Activated T-helper 1 cell treated with anti-CD3 and anti-CD28 coated beads, Interleukin-2, amount 50 U/mL, for 16 hours (primary cell): ENCODE measurements around the gene ADGRG6.
"Not testable (repeated sequence)": the region's sequence is repeated elsewhere in the genome, so short reads cannot be mapped to it uniquely, and the experiment has no call there.

ENCODE experiments used
- DNase-seq, 2 donors: peaks; one replicate each; pipeline ENCODE4 v3.0.0-alpha.2; 2020; ENCODE audit warnings: low read depth in 1 of 2, low spot score in 1 of 2

Gene ADGRG6

DNA sequence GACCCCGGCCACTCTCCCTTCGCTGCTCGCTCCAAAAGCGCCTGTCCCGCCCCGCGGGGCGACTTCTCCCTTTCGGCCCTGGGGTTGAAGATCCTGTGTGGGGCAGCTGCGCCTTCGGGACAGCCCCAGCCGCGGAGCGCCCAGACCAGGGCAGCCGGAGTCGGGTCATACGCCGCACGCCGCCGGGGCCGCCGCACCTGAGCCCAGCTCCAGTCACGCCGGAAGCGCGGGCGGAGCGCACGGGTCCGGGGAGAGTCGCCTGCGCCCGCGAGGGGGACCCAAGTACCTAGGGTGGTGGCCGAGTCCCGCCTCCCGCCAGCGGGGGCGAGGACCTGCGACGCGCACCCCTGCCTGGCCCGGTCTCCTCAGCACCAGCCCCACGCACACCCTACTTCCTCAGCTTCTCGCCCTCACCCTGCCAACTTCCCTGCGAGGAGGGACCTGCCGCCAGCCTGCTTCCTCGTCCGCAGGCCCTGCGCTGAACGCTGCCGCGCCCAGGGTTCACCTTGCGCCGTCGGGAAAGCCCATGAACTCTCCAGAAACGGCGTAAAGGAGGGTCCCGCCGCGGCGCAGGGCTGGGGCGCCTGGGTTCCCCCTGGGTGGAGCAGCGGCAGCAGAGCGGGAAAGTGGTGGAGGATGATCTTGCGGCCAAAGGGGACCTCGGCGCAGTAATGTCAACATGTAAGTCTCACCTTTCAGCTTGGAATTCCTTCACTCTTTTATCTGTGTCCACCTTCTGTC lies at the start of gene ADGRG6:
TSS of gene ADGRG6 (plus strand) at position 357 of the 741 bp plus-strand sequence. CDS start at position 680, 323 bp downstream.
- peak in 1 of 2 donors; percentile 0 for DNase-seq

DNA sequence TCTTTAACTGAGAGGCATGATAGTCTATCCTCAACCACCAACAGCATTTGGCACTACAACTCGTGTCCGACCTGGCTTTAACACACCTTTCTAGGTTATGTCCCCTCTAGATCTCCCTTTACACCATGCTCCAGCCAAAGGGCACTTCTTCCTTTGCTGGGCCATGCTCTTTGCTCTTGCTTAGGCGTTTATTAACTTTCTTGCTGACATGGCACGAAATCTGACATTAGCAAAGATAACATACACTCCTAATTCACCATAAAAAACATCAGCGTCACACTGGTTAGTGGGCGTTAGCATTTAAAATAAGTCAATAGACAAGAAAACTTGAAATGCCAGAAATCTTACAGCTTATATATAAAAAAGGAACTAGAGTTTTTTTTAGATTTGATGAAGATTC lies 47.3 kb upstream of the ADGRG6 start:
- no peak for DNase-seq

DNA sequence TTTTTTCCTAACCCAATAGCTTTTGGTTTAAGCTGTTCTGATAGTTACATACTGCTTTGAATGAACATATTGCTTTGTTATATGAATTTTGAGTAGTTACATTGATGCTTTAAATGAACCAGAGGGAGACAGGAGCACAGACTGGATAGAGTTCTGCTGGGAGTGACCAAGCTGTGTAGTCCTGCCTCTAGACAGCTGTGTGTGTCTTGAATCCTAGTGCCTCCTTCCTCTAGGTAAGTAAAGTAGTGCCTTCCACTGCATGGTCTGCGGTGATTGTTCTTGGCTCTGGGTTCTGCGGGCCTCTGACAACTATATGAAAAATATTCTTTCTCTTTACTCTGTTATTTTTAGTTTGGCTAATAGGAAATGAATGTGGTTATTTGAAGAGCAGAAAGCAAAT lies 46.0 kb upstream of the ADGRG6 start:
- DNase-seq, result no peak

DNA sequence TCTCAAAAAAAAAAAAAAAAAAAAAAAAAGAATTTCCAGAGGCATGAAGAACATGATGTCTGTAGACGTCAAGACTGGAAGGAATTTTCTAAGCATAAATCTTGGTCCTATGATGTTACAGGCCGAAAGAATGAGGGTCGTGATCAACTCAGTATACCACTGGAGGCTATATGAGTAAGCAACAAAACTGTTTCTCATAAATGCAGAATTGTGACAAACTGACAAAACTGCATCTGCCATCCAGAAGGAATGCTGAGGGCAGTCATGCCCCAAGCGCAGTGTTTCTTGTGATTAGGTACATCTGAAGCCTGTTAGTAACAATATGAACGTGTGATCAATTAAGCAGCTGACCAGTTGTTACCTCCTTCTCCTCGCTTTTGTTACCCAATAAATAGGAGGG lies 43.5 kb upstream of the ADGRG6 start:
- DNase-seq, result no peak

DNA sequence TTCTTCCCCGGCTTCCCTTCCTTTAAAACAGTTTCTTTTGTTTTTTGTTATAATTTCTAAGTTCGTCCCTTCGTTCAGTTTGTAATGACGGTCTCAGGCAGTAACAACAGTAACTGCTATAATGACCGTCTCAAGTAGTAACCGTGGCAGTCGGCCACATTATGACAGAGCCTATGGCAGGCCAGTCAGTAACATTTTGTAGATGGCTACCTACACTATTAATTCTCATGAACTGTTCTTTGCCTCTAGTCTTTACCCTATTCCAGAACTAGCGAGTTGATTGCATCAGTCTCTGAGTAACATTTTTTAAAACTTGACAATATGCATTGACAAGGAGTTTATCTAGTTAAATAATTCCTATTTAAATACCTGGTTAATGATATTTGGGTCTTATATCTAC lies 43.0 kb upstream of the ADGRG6 start:
- DNase-seq, result no peak

DNA sequence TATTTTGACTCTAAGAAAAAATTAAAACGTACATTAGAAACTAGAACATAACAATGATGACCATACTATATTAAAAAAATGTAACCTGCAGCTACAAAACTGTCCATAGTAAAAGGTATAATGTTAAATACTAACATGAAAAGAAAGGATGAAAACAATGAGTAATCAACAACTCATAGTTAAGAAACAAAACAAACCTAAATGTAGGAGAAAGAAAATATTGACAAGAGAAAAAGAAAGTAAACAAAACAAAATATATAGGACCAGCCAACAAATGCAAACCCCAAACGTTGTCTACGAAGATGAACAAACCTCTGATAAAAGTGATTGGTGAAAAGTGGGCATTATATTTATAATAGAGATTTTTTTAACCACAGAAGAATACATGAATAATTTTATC lies 41.1 kb upstream of the ADGRG6 start:
- DNase-seq, result no peak

DNA sequence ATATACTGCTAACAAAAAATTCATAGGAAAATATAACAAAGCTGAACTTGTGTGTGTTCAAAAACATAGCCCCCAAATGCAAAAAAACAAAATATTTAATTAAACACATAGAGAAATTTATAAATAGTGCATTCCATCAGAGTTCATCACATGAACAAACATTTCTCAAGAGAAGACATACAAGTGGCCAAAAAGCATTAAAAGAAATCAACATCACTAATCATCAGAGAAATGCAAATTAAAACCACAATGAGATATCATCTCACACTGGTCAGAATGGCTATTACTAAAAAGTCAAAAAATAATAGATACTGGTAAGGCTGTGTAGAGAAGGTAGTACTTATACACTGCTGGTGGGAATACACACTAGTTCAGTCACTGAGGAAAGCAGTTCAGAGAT lies 39.6 kb upstream of the ADGRG6 start:
- no peak for DNase-seq

DNA sequence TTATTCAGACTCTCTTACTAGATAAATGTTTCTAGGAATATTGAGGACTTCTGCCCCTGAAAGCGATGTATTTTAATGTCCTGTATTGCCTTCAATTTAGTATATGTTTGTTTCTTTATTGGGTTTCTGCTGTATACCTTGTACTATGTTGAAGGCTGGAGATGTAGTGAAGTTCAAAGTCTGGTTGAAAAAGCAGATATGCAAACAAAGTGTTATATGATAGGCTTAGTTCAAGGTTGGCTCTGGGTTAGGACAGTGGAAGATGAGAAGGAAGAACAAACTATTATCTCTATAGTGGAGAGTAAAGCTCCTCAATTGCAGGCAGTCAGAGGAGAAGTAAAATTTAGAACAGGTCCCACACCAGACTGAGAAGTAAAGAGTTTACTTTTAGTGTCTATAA lies 36.3 kb upstream of the ADGRG6 start:
- DNase-seq, result no peak

DNA sequence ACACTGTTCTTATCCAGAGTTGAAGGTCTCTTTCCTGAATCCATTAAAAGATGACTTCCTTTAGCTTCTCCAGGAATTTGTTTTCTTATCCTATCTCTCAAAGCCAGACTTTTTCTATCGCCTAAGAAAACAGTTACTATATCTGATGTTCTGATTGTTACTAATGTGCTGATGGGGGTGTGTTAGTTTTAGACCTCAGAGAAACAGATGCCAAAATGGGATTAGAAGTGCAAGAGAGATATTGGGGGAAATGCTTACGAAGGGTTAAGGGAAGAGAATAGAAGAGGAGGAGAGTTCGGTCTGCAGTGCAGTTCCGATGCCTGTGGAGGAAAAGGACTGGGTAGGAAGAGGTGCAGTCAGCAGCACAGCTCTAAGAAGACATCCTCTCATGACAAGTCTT lies 35.7 kb upstream of the ADGRG6 start:
- no peak for DNase-seq

DNA sequence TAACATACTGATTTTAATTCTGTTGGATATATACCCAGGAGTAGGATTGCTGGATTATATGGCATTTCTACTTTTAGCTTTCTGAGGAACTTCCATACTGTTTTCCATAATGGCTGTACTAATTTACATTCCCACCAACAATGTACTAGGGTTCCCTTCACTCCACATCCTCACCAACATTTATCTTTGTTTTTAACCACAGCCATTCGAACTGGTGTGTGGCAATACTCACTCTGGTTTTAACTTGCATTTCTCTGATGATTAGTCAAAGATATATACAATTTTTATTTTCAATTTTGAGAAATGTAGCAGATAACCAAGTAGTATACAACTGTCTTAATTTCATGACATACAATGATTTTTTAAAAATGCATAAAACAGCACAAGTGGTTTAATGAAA lies 30.3 kb upstream of the ADGRG6 start:
- DNase-seq, result no peak

DNA sequence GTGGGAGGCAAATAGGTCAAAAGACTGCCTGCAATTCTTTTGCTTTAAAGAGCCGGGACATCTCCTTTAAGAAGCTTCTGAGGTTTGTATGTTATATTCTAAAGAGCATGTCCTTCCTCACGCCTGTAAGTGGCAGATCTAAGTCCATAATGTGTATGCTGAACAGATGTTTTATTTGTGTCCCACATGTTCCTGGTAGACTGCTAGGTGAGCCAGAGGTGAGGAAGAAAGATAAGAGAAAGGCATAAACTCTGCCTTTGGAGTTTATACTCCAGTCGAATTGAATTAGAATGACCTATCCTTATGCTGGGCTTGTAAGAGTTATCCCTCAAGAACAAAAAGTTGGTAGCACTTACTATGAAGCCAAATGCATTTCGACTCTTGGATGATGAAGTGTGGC lies 27.2 kb upstream of the ADGRG6 start:
- DNase-seq, result no peak

DNA sequence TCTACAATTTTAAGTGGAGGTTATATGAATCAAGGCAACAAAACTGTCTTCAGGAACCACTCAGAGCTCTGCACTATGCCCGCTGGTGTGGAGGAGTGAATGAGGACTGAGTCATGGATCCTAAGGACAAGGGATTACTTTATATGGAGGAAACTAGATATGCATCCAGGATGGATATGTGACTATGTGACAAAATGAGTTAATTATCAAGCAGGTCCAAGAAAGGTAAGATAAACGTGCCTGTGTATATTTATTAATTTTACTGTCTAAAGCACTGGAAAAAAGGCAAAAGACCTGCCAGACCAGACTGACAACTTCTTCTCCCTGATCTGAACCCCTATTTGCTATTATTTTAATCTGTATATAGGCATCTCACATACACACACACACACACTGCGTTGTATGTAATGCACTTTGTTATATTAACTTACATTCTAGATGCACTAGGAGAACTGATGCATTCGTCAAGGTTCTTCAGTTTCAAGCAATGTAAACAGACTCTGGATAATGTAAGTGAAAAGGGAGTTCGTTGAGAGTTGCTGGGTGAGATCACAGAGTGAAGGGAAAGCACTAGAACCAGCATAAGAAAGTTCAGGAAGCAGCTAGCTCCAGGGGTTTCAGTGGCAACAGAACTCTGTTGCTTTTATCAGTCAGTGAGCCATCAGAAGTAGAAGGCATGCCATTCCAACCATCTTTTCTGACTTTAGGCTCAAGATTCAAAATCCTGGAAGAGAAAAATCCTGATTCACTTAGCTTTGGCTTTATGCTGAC lies 26.4 kb upstream of the ADGRG6 start:
- no peak for DNase-seq

DNA sequence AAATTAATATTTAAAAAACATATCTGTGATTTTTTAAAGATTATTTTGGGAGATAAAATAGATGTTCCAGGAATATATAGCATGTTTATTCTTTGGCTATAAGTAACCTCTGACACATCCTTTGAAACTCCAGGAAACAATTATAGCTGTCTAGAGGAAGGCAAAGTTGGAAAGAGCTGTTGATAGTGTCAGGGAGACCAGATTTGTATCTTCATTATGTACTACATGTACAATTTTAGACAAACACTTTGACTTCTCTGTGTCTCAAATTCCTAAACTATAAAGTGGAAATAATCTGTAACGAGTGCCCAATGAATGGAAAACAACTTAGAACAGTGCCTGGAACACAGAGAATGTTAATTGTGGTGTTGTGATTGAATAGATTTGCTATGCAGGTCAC lies 25.6 kb upstream of the ADGRG6 start:
- no peak for DNase-seq

DNA sequence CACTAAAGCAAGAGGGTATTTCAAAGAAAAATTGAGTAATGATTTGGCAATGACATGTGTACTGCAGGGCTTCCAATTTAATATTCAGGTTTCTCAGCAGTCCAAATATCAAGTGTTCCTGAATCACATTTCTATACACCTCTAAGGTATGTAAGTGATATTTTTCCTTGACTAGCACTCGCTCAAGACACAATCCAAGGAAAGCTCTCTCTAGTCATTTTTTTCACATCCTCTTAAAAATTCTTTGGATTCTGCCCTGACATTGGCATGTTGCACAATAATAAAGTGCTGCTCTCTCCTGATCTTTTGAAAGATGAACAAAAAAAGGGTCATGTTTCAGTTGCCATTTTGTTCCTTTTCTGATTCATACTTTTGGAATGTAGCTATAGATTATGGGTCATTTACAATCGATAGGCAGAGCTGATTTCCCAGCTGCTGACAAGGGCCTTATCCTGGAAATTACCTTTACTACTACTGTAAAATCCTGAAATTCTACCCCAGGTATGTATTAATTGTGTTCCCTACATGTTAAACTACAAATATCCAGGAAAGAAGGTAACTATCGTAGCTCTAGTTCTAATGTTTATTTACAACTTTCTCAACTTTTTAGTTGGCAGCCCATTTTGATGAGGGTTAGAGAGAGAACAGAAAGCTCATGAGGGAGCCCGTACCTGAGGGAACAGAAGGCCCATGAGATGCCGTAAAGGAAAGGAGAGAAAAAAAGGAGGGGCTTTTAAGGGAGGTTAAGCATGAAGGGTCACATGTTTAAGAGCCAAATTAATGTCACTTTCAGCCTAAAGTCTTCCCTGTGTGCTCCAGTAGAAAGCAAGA lies 22.2 kb upstream of the ADGRG6 start:
- DNase-seq, result no peak

DNA sequence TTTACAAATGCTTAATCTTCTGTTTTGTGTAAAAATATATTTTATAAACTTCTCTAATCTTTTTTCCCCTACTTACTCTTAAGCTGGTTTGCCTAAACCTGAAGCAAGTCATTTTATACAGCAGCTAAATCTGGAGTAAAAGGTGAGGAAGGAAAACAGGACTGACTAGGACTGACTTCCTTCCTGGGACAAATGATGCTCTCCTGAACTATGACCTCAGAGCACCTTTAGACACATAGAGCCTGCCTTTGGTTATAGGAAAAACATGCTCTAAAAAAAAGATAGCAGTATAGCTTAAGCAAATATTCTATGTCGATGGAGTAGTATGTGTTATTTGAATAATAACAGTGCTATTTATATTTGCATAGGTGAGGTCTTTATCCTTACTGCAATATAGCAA lies 21.5 kb upstream of the ADGRG6 start:
- no peak for DNase-seq

DNA sequence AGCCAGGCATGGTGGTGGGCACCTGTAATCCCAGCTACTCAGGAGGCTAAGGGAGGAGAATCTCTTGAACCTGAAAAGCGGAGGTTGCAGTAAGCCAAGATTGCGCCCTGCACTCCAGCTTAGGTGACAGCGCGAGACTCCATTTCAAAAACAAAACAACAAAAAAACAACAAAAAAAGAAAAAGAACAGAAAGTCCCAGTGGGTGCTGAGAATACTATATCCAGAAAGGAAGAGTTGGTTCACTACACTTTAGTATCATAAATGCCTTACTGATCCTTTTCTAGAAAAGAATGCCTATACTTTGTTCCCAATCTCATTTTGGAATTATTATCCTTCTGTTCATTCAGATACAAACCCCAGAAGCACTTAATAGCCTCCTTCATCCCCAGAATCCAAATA lies 20.9 kb upstream of the ADGRG6 start:
- DNase-seq, result no peak

DNA sequence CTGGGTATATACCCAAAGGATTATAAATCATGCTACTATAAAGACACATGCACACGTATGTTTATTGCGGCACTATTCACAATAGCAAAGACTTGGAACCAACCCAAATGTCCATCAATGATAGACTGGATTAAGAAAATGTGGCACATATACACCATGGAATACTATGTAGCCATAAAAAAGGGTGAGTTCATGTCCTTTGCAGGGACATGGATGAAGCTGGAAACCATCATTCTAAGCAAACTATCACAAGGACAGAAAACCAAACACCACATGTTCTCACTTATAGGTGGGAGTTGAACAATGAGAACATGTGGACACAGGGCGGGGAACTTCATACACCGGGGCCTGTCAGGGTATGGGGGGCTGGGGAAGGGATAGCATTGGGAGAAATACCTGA lies 18.7 kb upstream of the ADGRG6 start:
- DNase-seq, result not testable (repeated sequence)

DNA sequence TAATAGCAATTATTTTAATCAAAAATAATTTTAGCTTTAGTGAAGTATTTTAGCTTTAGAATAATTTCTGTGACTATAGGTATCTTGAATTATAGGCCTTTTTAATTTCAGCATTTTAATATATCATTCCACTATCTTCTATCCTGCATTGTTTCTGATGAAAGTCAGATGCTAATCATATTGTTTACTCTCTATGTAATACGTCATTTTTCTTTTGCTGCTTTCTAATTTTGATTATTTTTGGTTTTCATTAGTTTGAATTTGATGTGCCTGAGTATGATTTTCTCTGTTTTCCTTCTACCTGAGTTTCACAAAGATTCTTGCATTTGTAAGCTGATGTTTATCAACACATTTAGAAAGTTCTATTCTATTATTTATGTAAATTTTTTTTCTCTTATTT lies 17.4 kb upstream of the ADGRG6 start:
- no peak for DNase-seq

DNA sequence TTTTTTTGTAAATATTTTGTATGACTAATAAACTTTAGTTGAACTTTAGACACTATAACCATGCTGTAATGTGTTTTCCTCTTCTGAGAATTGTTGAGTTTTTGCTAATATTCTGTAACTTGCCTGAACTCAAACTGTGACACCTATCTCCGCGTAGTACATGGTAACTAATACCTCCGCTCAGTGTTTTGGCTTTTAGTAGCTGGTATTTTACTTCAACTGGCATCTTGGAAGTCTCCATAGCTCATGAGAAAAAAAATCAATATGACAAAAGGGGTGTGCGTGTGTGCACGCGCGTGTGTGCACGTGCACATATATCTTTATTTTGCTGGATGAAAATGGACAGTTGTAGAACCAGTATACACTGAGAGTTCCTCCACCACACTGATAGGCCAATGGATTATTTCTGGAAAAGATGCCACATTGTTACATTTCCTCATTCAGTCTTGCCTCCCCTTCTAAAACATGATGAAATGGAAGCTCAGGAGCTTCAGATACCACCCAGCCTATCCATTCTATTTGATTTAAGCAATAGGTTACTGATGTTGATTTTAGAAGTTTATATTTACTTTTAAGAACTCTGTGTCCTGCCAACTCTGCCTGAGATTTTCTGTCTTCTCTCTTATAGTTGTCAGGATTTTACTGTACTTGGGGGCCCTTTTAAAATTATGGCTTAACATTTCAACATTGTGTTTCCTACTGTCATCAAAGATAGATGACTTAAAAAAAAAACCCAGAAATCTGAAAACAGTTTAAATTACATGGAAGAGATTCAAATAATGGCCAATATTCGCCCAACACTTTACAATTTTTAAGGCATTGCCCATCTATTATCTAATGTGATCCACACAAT lies 16.3 kb upstream of the ADGRG6 start:
- DNase-seq, result no peak

DNA sequence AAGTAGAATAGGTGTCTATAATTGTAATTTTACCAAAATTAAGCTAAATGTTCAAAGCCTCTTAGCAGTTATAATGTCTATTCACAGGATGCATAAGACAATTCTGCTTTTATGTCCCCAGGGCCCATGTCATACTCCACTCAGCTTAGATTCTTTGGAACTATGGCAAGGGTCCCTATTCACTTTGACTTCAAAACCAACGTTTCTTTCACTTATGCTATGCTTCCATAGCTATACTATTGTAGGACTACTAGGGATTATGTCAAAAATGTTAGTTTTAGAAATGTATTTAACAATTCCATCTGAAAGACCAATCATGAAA lies 15.8 kb upstream of the ADGRG6 start:
- DNase-seq, result no peak

DNA sequence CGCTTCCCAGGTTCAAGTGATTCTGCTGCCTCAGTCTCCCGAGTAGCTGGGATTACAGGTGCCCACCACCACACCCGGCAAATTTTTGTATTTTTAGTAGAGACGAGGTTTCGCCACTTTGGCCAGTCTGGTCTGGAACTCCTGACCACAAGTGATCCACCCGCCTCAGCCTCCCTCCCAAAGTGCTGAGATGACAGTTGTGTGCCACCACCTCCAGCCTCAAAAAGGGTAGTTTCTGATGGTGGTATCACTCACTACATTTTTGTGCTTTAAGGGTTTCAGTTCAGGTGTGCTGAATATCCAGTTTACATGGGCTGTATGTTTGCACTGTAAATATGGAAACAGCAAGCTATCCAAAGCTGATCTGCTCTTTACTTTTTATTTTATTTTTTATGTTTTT lies 12.1 kb upstream of the ADGRG6 start:
- DNase-seq, result no peak
